ENCODE results near the gene GALC. TPM values are rescaled to one million over a fixed set of nuclear protein-coding genes. Genes with fewer than 3 reads are reported as not detected.

The GALC gene
- total RNA-seq, 4 donors from 2014 or later: 30.9 to 68.5 (median 43.3) TPM

- 37 to 58% methylated on average over 5 of the region's 5 CpGs for WGBS, 2 donors
- DNase-seq: no peak
- H3K36me3 ChIP-seq: no peaks in the 10 kb centered on the region
- H3K27ac ChIP-seq: no peak overlapping the region
- H3K27me3 ChIP-seq: no peaks in the 10 kb centered on the region
- no peaks in the 10 kb centered on the region for H3K9me3 ChIP-seq
- TF ChIP-seq CTCF (IDR thresholded peaks at IDR 0.05) (no peak), POLR2A (IDR thresholded peaks at IDR 0.05) (no peak)
- intact Hi-C loops (cut with DNase I): no loop called here
- H3K4me3 ChIP-seq (replicated peaks in 1 of 3): no peak overlapping the region
- no peaks in the 10 kb centered on the region for H3K4me1 ChIP-seq
Observed at GRCh38 chr14:87935081-87935828, 57.7 kb downstream of the GALC start.

GRCh38 chr14:87934185-87934584 lies 58.8 kb downstream of the GALC start:
- H3K4me1 ChIP-seq: no peaks in the 10 kb centered on the region
- H3K27ac ChIP-seq: no peak overlapping the region
- no peak overlapping the region for H3K4me3 ChIP-seq (replicated peaks in 1 of 3)
- no peak for DNase-seq
- no peaks in the 10 kb centered on the region for H3K36me3 ChIP-seq
- 82 to 84% methylated on average over 3 of the region's 3 CpGs for WGBS, 2 donors
- intact Hi-C loops (cut with DNase I): no loop called here
- H3K27me3 ChIP-seq: no peaks in the 10 kb centered on the region
- no peaks in the 10 kb centered on the region for H3K9me3 ChIP-seq
- no peak for TF ChIP-seq POLR2A (IDR thresholded peaks at IDR 0.05)

- DNase-seq: peak; percentile 84 to 88
- Histone ChIP-seq H3K4me3 (replicated peaks in 1 of 3) (no peak overlapping the region), H3K27me3 (no peaks in the 10 kb centered on the region), H3K27ac (no peak overlapping the region), H3K9me3 (no peaks in the 10 kb centered on the region), H3K4me1 (peaks cover 0 to 4% of the 10 kb centered on the region in 2 donors), H3K36me3 (no peaks in the 10 kb centered on the region)
- TF ChIP-seq POLR2A (IDR thresholded peaks at IDR 0.05): no peak
- peak in 1 of 6 experiments; percentile 6 for TF ChIP-seq CTCF (IDR thresholded peaks at IDR 0.05)
- intact Hi-C loops (cut with DNase I): no loop called here
- 34 to 44% methylated on average over 4 to 6 of the region's 6 CpGs for WGBS, 2 donors
Observed at GRCh38 chr14:87916886-87917275, 76.1 kb downstream of the GALC start.

GRCh38 chr14:87916103-87916885 lies 76.7 kb downstream of the GALC start:
- intact Hi-C loops (cut with DNase I): no loop called here
- Histone ChIP-seq H3K4me1 (peaks cover 0 to 4% of the 10 kb centered on the region in 2 donors), H3K36me3 (no peaks in the 10 kb centered on the region), H3K9me3 (no peaks in the 10 kb centered on the region), H3K27me3 (no peaks in the 10 kb centered on the region), H3K27ac (no peak overlapping the region), H3K4me3 (replicated peaks in 1 of 3) (no peak overlapping the region)
- no peak for TF ChIP-seq POLR2A (IDR thresholded peaks at IDR 0.05)
- no peak for TF ChIP-seq CTCF (IDR thresholded peaks at IDR 0.05)
- DNase-seq: peak; percentile 4 to 25
- WGBS, 2 donors: 77 to 95% methylated on average over 22 to 30 of the region's 31 CpGs

GRCh38 chr14:87908550-87908949 lies 84.4 kb downstream of the GALC start:
- Histone ChIP-seq H3K27ac (no peak overlapping the region), H3K4me3 (replicated peaks in 1 of 3) (no peak overlapping the region), H3K4me1 (peaks cover 0 to 4% of the 10 kb centered on the region in 2 donors), H3K27me3 (no peaks in the 10 kb centered on the region), H3K36me3 (no peaks in the 10 kb centered on the region), H3K9me3 (no peaks in the 10 kb centered on the region)
- DNase-seq: peak; percentile 64 to 71
- intact Hi-C loops (cut with DNase I): no loop called here
- WGBS, 2 donors: 10% methylated on average over 5 of the region's 5 CpGs
- TF ChIP-seq CTCF (IDR thresholded peaks at IDR 0.05): no peak
- TF ChIP-seq POLR2A (IDR thresholded peaks at IDR 0.05): no peak

Data from thyroid gland (tissue), 4 donors.